ENCODE measurements around the gene TMTC2. TPM values are rescaled to one million over a fixed set of nuclear protein-coding genes. Genes with fewer than 3 reads are reported as not detected.

TMTC2 gene
- total RNA-seq = 41.3 TPM

DNA sequence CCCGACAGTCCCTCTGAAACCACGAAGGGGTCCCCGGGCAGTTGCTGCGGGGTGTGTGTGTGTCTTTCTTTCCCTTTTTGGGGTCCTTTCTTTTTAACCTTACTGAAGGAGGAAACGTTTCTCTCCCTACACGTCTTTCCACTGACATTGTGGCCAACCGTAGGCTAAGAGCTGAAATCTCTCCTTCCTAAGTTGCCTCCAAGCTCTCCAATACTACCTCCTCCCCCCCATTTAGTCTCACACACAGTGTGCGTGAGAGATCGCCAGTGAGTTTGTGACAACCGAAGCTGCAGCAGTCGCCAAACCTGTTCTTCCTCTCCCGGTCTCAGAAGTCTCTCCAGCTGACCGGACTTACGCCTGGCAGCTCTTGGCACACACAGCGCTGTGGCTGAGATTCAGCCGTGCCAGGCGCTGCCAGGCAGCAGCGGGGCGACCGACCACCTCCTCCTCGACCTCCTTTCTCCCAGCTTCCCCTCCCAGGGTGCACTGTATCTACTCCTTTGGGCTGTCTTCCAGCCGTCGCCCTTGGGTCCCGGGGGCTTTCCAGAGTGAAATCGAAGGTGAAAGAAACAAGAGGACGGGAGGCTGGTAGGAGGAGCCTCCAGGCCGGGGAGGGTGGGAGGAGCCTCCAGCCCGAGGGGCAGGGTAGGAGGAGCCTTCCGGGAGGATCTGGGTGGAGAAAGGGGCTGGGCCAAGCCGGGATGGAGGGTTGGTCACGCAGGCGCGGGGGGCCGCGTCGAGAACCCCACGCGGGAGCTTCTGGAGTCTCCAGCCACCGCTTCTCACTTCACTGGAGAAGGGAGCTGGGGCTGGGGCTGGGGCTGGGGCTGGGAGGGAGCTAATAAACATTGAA, at the start of gene TMTC2:
Gene TMTC2, plus strand, starts transcription at position 739 of the 853 bp plus-strand sequence.
- peak; percentile 95 for DNase-seq (ENCODE audit: low spot score)

DNA sequence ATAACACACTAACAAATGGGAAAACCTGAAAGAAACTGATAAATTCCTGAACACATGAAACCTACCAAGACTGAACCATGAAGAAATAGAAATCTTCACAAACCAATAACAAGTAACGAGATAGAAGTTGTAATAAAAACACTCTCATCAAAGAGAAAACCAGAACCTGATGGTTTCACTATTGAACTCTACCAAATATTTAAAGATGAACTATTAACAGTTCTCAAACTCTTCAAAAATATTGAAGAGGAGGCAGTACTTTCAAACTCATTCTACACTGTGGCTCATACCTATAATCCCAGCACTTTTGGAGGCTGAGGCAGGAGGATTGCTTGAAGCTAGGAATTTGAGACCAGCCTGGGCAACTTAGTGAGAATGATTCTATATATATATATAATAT, 48.4 kb upstream of the TMTC2 start:
- no peak for DNase-seq (ENCODE audit: low spot score)

DNA sequence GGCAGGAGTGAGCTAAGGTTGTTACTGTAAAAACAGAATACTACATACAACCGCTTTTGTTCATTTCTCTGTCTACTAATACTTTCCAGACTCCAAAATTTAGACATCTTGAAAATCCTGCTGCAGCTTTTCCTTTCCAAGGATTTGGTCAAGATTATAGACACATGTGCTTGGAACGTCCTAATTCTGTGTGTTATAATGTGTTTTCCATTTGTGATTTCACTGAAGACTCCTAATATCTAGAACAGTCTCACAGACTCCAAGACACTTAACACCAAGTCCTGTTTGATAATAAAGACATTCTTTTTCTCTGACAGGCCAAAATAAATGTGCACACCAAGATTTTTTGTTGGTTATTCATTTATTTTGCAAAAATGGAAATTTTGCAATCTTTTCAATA, 41.8 kb upstream of the TMTC2 start:
- DNase-seq (ENCODE audit: low spot score) = no peak

GRCh38 chr12:82645414-82645813, 41.3 kb upstream of the TMTC2 start:
- DNase-seq (ENCODE audit: low spot score) = no peak

DNA sequence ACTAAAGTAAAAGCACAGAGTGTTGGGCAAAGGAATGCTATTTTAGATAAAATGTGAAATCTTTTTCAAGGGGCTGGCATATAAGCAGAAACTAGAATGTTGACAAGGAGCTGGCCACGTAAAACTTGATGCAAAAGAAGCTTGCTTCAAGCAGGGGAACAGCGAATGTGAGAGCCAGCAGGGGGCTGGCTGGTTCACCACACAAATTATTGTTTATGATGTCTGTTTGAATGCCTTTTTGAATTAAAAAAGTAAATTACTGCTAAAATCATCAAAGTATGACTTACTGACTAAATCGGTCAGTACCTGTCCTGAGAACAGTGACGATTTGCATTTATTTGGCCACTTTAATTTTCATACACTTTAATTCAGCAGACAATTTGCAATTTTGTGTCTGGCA, 38.9 kb upstream of the TMTC2 start:
- no peak for DNase-seq (ENCODE audit: low spot score)

DNA sequence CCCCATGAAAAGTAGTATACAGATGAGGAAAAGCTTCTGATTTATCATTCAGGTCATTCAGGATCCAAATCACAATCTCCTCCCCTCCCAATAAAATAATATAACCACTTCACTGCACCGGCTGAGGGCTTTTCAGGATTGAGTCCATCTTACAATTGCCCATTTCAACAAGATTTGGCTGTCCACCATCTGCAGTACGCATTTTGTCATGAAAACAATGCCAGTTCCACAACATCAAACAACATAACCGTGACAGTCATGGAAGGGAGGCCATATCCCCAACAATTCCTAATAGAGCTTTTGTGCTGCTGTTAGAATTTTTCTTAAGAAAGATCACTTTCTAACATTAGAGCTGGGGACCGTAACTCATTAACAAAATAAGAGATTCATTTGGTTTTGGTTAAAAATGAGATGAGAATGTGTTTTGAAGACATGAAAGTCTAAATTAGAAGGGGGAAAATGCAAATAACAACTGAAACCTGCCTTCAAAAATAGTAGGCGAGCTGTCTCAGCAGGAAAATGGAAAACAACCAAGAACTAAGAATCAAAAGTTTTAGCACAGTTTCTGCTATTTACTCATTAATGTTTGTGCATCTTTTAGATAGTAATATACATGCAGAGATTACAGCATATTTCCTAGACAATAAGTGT, 38.3 kb upstream of the TMTC2 start:
- no peak for DNase-seq (ENCODE audit: low spot score)

- peak; percentile 81 for DNase-seq (ENCODE audit: low spot score)
Measured at GRCh38 chr12:82650627-82651337, 35.9 kb upstream of the TMTC2 start.

DNA sequence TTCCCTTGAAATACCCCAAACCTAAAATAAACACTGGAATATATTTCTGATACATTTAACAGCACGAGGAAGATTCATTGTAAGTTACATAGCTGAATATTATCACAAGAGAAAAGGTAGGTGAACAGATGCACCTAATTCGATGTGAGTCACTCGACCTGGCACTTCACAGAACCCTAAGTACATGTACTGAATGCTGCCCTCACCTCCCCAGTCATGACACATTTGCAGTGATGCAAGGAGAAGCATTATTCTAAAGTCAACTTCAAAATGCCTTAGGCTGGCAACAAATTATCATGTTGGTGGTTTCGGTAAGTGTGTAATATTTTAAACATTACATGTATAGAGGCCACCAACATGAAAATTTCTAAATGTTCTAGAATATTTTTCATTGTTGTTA, 35.2 kb upstream of the TMTC2 start:
- DNase-seq (ENCODE audit: low spot score) = no peak

GRCh38 chr12:82652071-82652470, 34.6 kb upstream of the TMTC2 start:
- DNase-seq (ENCODE audit: low spot score) = no peak

GRCh38 chr12:82655751-82656150, 31.0 kb upstream of the TMTC2 start:
- no peak for DNase-seq (ENCODE audit: low spot score)

DNA sequence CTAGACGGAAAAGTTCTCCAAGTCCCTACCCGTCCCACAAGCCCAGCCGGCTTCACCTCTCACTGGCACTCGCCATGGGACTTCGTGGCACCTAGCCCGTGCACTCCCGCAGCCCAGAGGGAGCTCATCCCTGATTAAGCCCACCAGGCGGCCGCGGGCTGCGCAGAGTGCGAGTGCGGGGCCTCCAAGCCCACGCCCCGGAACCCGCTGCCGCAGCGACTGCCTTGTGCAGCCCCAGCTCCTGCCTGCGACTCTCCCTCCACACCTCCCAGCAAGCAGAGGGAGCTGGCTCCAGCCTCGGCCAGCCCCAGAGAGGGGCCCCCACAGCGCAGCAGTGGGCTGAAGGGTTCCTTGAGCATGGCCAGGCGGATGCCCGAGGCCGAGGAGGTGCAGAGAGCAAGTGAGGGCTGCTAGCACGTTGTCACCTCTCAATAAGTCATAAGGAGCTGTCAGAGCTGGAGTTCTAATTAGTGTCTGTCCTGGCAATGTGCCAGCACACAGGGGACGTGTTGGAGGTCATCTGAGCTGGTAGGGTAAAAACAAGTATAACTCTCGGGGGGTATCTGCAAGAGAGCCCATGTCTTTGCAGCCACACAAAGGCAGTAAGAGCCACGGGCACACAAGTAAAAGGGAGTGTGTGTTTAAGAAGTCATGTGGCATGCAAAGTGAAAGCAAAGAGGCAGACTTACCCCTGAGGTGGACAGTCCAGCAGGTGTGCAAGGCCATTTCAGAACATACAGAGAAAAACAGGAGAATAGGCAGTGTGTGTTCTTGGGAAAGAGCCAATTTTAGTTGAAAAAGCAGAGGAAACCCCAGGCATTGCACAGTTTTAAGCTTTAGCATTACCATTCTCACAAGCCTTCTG, 27.1 kb upstream of the TMTC2 start:
- DNase-seq (ENCODE audit: low spot score) = no peak

DNA sequence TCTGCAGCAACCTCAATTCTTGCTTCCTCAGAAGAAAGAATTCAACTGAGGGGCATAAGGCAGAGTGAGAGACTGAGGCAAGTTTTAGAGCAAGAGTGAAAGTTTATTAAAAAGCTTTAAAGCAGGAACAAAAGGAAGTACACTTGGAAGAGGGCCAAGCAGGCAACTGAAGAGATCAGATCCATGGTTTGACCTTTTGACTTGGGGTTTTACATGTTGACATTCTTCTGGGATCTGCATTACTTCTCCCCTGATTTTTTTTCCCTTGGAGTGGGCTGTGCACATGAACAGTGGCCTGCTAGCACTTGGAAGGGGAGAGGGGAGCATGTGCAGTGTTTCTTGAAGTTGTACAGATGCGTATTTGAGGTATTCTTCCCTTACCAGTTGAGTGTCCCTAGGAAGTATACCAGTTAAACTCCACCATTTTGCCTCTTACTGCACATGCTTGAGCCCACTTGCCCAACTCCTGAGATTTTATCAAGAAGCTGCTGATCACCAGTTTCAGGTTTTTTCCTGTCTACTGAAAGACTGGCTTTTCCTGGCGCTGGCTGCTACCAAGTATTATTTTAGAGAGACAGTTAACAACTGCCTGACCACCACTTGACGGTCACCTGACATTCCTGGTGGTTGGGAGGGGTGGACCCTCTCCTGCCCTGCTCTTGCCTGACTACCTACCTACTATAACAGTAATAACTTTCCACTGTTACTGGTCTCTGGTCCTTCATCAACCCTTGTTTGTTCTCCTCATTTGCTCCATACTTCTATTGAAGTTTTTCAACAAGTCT, 26.0 kb upstream of the TMTC2 start:
- no peak for DNase-seq (ENCODE audit: low spot score)

DNA sequence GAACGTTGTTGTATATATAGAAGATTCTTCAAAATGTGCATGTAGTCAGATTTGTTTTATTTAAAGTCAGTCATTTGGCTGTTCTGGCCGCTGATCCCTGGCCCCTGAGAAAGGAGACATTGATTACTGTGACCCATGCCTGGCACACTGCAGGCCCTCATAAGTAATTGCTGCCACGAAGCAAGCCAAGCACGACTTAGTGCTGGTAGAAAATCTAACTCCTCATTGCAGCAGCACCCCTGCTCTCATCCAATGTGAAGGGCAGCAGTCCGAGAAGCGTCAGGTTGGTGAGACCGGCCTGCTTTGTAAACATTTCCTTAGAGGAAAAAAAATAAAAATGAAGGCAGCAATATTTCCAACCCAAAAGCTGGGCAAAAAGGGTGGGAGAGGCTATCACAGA, 22.8 kb upstream of the TMTC2 start:
- no peak for DNase-seq (ENCODE audit: low spot score)

DNA sequence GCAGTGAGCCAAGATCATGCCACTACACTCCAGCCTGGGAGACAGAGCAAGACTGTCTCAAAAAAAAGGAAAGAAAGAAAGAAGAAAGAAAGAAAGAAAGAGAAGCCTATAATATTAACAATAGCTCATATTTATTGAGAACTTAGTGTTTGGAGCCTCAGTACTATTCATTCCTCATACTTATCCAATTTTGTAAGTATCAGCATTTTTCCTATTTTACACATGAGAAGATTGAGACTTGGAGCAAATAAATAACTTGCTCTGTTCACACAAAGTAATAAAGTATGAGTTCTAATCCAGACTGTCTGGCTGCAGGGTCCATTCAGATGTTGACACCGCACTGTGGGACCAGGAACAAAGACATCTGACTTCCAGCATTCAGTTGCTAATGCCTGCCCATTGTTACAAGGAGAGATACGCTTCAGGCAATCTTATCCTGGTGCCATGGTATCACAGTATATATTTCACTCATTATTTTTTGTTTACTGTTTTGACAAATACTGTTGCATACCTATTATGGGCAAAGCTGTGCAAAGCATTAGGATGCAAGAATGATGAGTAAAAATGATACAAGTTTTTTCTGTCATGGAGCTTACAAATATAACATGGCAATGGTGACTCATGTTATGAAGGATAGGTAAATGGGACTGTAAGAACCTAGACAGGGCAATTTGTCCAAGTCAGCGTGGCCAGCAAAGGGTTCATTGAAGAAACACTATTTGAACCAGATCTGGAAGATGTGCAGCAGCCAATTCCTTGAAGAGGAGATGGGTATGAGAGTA, 21.4 kb upstream of the TMTC2 start:
- DNase-seq (ENCODE audit: low spot score) = no peak

DNA sequence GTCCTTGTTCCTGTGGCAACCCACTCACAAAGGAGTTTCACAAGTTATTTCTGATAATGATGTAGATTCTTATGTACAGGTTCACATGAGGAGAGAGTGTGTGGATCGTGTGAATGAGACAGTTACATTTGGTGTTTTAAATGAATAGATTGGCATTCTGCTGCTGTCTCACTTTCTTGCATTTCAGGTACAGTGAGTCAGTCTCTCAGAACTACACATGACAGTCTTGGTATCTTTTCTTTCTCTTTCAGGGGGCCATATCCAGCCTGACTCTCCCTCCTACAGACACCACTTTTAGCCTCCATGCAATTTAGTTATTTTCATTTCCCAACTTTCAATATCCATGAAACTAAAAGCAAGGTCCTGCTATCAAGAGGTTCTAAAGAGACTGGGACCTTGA, 19.9 kb upstream of the TMTC2 start:
- DNase-seq (ENCODE audit: low spot score) = no peak

DNA sequence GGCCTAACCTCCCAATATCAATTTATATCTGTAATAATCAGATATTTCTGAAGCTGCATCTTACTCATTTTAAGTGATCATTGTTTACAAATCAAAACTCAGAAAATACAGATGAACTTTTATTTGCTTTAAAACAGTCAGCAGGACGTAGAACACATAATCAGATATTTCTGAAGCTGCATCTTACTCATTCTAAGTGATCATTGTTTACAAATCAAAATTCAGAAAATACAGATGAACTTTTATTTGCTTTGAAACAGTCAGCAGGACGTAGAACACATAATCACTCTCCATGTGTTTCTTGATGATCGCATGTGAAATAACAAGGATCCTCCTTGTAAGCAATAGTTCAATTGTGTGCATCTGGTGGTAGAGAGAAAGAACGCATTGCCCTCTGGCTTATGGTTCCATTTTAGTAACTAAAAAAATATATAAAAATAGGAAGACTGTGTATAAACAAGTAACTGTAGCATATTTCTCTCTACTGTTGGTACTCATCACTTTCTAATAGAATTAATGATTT, 15.0 kb upstream of the TMTC2 start:
- no peak for DNase-seq (ENCODE audit: low spot score)

GRCh38 chr12:82672811-82673495, 13.8 kb upstream of the TMTC2 start:
- DNase-seq (ENCODE audit: low spot score) = no peak

DNA sequence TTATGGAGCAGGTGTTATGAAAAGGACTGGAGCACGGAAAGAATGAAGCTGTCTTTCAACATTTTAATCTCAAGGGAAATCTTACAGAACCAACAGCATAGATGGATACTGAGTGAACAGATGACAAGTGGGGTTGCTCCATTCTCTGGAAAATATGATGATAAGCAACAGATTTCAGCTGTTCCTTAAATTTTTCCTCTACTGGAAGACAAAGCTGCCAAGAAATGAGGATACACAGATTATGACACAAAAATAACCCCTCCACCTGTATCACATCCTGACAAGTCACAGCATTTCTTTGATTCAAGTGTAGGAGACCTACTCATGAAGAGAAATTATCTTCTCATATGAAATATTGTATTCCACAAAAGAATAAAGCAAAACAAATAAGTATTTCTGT, 13.0 kb upstream of the TMTC2 start:
- no peak for DNase-seq (ENCODE audit: low spot score)

DNA sequence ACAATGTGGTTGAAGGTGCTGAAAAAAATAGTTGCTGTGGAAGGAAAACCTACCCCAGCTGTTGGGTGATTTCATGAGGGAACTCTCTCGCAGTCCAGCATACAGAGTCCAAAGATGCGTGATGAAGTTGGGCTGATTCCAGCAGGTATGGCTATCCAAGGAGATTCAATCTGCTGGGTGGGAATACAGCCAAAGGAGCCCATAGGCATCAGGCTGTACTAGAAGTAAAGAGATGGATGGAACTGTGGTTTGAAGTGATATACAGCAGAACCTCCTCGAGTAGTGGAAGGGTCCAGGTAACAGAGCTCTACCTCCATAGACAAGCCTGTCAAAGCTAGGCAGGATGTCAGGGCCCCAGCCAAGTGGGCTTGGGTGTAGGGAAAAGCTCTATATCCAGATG, 11.5 kb upstream of the TMTC2 start:
- DNase-seq (ENCODE audit: low spot score) = no peak
